HG02981 (cell line): ENCODE results near the gene ABCC10.
A peak's percentile ranks its signal among the peaks of the same experiment; 100 is the strongest.
"Not testable (repeated sequence)": the region's sequence is repeated elsewhere in the genome, so short reads cannot be mapped to it uniquely, and the experiment has no call there.

Experiments
- ATAC-seq: cut with Tn5 transposase; IDR thresholded peaks from one replicate; pipeline ENCODE4 v1.9.1; 2021; ENCODE audit warnings: mild to moderate bottlenecking, moderate library complexity; ENCODE audit not compliant: unreplicated experiment

The ABCC10 gene

GRCh38 chr6:43410776-43411175 is 16.6 kb upstream of the ABCC10 start:
- not testable (repeated sequence) for ATAC-seq

GRCh38 chr6:43412541-43412940 is 14.8 kb upstream of the ABCC10 start:
- ATAC-seq: no peak

- no peak for ATAC-seq
Measured at GRCh38 chr6:43413002-43413401, 14.3 kb upstream of the ABCC10 start.

GRCh38 chr6:43415275-43415674 is 12.1 kb upstream of the ABCC10 start:
- not testable (repeated sequence) for ATAC-seq

GRCh38 chr6:43416935-43417334 is 10.4 kb upstream of the ABCC10 start:
- no peak for ATAC-seq

GRCh38 chr6:43420012-43420709 is 7.2 kb upstream of the ABCC10 start:
- ATAC-seq: no peak

- no peak for ATAC-seq
Measured at GRCh38 chr6:43421831-43422230, 5.5 kb upstream of the ABCC10 start.

GRCh38 chr6:43425083-43425482 is 2.3 kb upstream of the ABCC10 start:
- not testable (repeated sequence) for ATAC-seq

- no peak for ATAC-seq
Measured at GRCh38 chr6:43426928-43427405, 374 bp upstream of the ABCC10 start.

- peak; percentile 19 for ATAC-seq
Measured at GRCh38 chr6:43428112-43428570, 800 bp downstream of the ABCC10 start.

- no peak for ATAC-seq
Measured at GRCh38 chr6:43428874-43429273, 1.5 kb downstream of the ABCC10 start.

- ATAC-seq: no peak
Measured at GRCh38 chr6:43432009-43432945, 4.9 kb downstream of the ABCC10 start.

- ATAC-seq: no peak
Measured at GRCh38 chr6:43433148-43433547, 5.8 kb downstream of the ABCC10 start.

GRCh38 chr6:43434001-43434840 is 6.9 kb downstream of the ABCC10 start:
- no peak for ATAC-seq

GRCh38 chr6:43434943-43435342 is 7.6 kb downstream of the ABCC10 start:
- ATAC-seq: no peak

GRCh38 chr6:43435682-43436437 is 8.5 kb downstream of the ABCC10 start:
- no peak for ATAC-seq

- ATAC-seq: no peak
Measured at GRCh38 chr6:43436577-43437282, 9.4 kb downstream of the ABCC10 start.

- ATAC-seq: no peak
Measured at GRCh38 chr6:43437700-43438099, 10.4 kb downstream of the ABCC10 start.

- ATAC-seq: no peak
Measured at GRCh38 chr6:43442935-43443334, 15.6 kb downstream of the ABCC10 start.
